Stimulated activated CD8-positive, alpha-beta memory T cell treated with anti-CD3 and anti-CD28 coated beads, Interleukin-12 subunit alpha, Interleukin-12 subunit beta, amount 100 ng/mL, for 24 hours (primary cell): ENCODE data around the gene PTOV1.
"Not testable (repeated sequence)": the region's sequence is repeated elsewhere in the genome, so short reads cannot be mapped to it uniquely, and the experiment has no call there.

Source experiments
- DNase-seq: peaks from one replicate; pipeline ENCODE4 v3.0.0-alpha.2; 2020; ENCODE audit errors: extremely low read depth

PTOV1 gene

GRCh38 chr19:49817964-49818648 lies 32.9 kb upstream of the PTOV1 start, which contains the start of gene MED25:
Gene MED25, plus strand, starts transcription at chr19:49818289. Its CDS starts 53 bp downstream, at chr19:49818342.
- DNase-seq: peak; percentile 69

GRCh38 chr19:49818649-49819370 lies 32.1 kb upstream of the PTOV1 start:
- DNase-seq: no peak

DNA sequence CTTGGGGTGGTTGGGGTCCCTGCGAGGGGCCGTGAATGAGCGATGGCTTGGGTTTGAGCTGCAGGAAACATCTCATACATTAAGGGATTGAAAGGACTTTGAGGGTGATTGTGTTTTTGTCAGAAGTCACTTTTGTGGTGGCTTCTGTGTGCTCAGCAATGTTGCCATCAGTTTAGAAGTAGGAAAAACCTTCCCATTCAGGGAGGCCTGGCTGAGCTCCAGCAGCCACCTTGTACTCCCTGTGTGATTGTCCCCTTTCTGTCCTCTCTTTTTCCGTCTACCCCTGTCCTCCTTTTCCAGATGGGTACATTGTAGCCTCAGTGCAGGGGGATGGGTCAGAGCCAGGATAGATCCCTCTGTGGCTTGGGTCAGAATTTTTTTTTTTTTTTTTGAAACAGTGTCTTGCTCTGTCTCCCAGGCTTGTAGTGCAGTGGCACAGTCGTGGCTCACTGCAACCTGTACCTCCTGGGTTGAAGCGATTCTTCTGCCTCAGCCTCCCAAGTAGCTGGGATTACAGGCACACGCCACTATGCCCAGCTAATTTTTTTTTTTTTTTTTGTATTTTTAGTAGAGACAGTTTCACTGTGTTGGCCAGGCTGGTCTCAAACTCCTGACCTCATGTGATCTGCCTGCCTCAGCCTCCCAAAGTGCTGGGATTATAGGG lies 31.4 kb upstream of the PTOV1 start:
- DNase-seq: not testable (repeated sequence)

GRCh38 chr19:49820125-49820524 lies 30.8 kb upstream of the PTOV1 start:
- no peak for DNase-seq

GRCh38 chr19:49823472-49823871 lies 27.5 kb upstream of the PTOV1 start:
- no peak for DNase-seq

DNA sequence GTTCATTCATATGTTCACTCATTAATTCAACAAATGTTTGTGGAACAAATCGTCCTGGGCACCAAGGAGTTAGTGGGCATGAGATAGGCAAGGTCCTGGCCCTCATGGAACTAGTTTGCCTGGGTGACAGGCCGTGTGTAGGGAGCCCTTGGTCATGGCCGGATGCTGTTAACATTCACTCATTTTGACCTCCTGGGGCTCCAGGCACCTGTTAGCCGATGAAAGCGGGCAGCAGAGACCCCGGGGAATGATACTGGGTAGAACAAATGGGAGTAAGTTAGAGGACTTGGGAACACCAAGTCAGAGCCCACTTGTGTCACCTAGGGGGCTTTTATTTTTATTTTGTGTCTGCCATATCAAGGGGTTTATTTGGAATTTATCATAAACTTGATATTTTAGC lies 26.3 kb upstream of the PTOV1 start:
- DNase-seq: no peak

- no peak for DNase-seq
Observed at GRCh38 chr19:49827034-49827433, 23.9 kb upstream of the PTOV1 start.

DNA sequence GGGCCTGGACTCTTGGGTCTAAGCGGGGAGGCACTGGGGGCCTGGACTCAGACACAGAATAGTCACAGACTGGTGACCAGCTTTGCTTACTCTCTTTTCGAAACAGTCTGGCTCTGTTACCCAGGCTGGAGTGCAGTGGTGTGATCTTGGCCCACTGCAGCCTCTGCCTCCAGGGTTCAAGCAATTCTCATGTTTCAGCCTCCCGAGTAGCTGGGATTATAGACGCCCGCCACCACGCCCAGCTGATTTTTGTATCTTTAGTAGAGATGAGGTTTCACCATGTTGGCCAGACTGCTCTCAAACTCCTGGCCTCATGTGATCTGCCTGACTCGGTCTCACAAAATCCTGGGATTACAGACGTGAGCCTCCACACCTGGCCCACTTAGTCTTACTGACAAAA lies 21.8 kb upstream of the PTOV1 start:
- DNase-seq: no peak

GRCh38 chr19:49829721-49830120 lies 21.2 kb upstream of the PTOV1 start:
- DNase-seq: no peak

- DNase-seq: no peak
Observed at GRCh38 chr19:49830766-49831165, 20.2 kb upstream of the PTOV1 start.

DNA sequence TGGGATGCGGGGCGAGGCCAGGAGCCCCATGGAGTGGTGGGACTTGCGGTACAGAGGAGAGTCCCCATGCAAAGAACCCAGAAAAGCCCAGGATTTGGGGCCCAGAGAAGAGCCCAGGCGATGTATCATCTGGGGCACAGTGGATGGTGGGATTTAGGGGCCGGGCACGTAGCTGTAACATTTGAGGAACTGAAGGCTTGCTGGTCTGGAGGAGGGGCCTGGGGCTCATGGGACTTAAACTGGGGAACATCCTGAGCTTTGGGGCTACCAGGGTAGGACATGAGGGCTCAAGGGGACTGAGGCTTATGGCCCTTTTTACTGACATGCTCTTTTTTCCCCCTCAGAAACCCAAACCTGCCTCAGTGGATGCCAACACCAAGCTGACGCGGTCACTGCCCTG lies 19.4 kb upstream of the PTOV1 start:
- no peak for DNase-seq

DNA sequence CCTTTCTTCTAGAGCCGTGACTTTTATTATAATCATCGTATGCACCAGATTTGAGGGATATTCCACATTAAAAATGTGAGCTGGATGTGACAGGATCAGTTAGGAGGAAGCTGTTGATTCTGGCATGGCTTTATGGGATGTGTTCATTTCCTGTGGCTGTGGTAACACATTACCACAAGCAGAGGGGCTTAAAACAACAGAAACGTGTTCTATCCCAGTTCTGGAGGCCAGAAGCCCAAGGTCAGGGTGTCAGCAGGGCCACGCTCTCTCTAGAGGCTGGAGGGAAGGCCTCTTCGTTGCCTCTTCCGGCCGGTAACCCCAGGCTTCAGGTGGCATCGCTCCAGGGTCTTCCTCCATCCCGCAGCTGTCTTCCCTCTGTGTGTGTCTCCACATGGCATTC lies 18.4 kb upstream of the PTOV1 start:
- no peak for DNase-seq

GRCh38 chr19:49833599-49833998 lies 17.4 kb upstream of the PTOV1 start:
- no peak for DNase-seq

DNA sequence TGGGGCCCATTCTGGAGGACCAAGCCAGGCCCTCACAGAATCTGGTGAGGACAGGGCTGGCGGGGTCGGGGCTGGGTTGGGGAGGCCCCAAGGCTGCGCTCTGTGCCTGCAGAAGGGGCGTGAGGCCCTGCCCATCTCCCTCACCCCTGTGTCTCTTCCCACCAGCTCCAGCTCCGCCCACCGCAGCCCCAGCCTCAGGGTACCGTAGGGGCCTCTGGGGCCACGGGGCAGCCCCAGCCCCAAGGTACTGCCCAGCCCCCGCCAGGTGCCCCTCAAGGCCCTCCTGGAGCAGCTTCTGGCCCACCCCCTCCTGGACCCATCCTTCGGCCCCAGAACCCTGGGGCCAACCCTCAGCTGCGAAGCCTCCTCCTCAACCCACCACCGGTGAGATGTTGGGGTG lies 15.4 kb upstream of the PTOV1 start:
- no peak for DNase-seq

DNA sequence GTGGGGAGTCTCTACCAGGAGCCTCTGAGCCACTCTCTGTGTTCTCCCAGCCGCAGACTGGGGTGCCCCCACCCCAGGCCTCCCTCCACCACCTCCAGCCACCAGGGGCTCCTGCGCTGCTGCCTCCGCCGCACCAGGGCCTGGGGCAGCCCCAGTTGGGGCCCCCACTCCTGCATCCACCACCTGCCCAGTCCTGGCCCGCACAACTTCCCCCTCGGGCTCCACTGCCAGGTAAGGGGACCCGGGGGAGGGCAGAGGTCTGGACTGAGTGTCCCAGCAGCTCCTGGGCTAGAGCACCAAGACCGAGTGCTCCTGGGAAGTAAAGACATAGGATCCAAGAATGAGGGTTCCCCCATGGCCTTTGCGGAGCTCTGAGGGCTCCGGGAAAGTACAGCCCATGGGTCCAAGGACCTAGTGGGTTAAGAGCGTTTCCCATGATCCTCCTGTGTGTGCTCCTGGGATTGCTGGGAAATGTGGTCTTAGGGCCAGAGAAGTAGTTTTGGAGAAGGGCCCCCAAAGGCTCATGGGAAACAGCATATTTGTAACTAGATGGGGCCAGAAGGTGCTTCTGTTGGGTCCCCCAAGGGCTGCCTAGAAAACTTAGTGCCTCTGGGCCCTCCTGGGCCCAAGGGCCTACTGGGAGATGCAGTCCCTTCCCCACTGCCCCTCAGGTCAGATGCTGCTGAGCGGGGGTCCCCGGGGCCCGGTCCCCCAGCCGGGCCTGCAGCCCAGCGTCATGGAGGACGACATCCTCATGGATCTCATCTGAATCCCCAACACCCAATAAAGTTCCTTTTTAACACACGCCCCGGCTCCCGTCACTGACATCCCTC lies 14.6 kb upstream of the PTOV1 start:
- no peak for DNase-seq

DNA sequence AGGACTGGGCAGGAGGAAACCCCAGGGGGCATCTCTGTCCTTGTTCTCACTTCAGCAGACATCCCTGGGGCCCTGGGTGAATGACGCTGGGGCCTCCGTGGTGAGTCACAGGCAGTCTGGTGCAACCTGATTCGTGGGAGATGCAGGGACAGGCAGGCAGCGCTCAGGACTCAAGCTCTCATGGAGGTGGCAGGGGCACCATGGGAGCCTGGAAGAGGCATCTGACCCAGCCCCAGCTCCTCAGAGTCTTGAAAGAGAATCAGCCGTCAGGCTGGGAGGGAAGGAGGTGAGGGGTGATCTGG lies 14.0 kb upstream of the PTOV1 start:
- no peak for DNase-seq

GRCh38 chr19:49837425-49837824 lies 13.5 kb upstream of the PTOV1 start:
- no peak for DNase-seq

- DNase-seq: no peak
Observed at GRCh38 chr19:49838885-49839588, 11.9 kb upstream of the PTOV1 start.

GRCh38 chr19:49839713-49840112 lies 11.2 kb upstream of the PTOV1 start:
- no peak for DNase-seq

- DNase-seq: no peak
Observed at GRCh38 chr19:49840321-49840720, 10.6 kb upstream of the PTOV1 start.

GRCh38 chr19:49840736-49841249 lies 10.2 kb upstream of the PTOV1 start:
- DNase-seq: no peak
